GM21360 (cell line): Measurements from ENCODE around the gene ATP8A2.
"Not testable (repeated sequence)": the region's sequence is repeated elsewhere in the genome, so short reads cannot be mapped to it uniquely, and the experiment has no call there.

Experiments
- ATAC-seq: cut with Tn5 transposase; IDR thresholded peaks from one replicate; pipeline ENCODE4 v1.9.1; 2021; ENCODE audit warnings: mild to moderate bottlenecking, moderate library complexity; ENCODE audit not compliant: unreplicated experiment

ATP8A2 gene

DNA sequence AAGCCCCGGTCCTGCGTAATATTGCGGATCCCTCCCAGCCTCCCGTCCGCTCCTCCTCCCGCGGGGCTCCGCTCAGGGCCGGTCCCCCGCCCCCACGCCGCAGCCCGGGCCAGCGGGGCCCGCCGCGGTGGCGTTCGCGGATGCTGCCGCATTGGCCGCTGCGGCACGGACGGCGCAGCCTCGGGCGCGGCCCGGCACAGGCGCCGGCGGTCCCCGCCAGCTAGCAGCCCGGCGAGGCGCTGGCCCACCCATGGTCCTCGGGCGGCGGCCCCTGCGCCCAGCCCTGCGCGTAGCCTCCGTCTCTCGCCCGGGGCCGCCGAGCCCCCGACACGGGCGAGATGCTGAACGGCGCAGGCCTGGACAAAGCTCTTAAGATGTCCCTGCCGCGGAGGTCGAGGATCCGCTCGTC is at the start of gene ATP8A2:
TSS of gene ATP8A2 (plus strand) at position 100 of the 409 bp plus-strand sequence. CDS start at position 339, 239 bp downstream.
- ATAC-seq = no peak

DNA sequence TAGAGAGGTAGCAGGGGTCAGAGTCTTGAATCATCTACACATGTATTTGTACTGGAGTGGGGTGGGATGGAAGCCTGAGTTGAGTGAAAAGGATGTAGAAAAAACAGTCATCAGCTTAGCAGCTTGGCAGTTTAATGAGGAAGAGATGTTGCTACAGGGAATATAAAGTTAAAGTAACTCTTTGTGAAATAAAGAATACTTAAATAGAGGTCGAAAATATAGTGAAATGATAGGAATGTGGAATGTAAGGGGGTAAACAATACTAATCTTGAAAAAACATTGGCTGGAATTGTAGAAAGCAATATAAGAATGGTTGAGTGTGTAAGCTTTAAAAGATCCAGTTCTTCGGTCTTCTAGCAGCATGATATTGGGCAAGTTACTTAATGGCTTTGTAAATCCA is 47.7 kb upstream of the ATP8A2 start:
- ATAC-seq = no peak

DNA sequence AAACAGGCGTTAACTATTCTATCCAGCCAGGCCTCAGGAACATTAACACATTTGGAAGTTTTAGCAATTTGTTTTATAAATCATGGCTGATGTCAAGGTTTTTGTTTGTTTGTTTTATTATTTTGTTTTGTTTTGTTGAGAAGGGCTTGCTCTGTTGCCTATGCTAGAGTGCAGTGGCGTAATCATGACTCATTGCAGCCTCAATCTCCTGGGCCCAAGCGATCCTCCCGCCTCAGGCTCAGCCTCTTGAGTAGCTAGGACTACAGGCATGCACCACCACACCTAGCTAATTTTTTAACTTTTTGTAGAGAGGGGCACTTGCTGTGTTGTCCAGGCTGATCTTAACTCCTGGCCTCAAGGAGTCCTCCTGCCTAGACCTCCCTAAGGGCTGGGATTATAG is 42.1 kb upstream of the ATP8A2 start:
- no peak for ATAC-seq

DNA sequence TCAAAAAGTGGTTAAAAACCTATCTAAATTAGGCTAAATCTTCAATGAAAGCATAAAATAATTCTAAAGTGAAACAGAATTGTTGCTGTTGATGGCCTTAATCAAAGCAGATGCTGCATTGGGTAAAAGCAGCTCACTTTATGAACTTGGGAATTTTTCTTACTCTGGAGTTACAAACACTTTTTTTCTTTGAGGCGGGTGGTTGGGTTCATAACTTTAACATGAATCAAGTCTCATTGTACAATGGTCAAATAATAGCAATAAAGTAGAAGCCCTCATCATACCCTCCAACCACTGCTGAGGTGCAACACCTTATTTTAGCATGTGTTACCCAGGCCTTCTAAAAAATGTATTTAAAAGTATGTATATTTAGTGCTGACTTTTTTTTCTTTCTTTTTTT is 41.2 kb upstream of the ATP8A2 start:
- no peak for ATAC-seq

DNA sequence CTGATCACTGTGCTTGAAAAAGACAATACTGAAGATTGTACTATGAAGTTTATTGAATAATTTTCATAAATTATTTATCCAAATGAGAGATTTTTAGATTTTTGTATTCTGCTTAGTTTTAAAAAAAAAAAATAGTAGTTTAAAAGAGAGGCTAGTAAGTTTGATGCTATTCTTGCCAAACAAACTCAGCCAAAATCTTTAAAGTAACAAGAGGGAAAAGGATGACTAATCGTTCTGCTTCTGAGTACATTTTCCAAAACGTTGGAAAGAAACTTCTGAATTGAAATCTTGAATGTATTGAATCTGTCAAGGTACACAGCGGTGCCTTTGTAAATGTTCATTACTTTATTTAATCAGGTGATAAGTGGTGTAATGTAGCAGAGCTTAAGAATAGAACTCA is 35.9 kb upstream of the ATP8A2 start:
- no peak for ATAC-seq

DNA sequence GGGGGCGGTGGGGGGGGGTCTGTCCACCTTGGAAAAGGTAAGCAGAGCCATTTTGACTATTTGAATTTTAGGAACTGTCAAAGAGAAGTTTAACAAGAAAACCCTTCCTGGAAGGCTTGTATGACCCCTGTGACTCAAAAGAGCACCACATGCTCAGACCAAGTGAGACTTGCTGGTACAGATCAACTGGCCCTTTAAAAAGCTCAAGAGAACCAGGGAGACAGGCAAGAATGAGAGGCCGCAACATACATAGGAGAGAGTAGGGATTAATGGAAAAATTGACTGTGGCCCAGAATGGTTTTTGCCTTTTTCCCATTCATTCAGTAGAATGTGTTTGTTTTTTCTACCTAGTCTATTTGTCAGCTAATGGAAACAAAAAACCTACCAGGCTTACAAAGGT is 26.2 kb upstream of the ATP8A2 start:
- no peak for ATAC-seq

DNA sequence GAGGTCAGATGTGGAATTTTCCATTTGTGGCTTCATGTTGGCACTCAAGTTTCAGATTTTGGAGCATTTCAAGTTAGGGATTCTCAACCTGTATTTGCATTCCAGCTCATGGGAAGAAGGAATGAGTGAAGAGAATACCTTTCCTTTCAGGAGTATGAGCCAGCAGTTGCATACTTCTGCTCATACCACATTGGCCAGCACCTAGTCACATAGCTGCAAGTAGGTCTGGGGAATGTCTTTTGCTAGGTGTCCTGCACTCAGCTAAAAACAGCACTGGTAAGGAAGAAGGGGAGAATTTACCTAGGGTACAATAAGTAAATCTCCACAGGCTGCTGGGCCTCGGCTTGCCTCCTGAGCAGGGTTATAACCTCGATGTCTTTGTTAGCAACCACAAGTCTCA is 24.6 kb upstream of the ATP8A2 start:
- ATAC-seq = no peak

DNA sequence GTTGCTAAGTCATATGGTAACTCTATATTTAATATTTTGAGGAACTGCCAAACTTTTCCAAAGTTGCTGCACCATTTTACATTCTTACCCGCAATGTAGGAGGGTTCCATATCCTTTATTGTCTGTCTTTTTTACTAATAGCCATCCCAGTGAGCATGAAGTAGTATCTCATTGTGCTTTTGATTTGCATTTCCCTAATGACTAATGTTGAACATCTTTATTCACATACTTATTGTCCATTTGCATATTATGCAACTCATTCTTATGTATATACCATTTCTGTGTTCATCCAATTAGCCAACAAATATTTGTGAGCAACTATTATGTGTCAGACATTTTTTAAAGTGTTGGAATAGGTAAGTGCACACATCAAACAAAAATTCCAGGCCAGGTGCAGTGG is 20.4 kb upstream of the ATP8A2 start:
- ATAC-seq = no peak

DNA sequence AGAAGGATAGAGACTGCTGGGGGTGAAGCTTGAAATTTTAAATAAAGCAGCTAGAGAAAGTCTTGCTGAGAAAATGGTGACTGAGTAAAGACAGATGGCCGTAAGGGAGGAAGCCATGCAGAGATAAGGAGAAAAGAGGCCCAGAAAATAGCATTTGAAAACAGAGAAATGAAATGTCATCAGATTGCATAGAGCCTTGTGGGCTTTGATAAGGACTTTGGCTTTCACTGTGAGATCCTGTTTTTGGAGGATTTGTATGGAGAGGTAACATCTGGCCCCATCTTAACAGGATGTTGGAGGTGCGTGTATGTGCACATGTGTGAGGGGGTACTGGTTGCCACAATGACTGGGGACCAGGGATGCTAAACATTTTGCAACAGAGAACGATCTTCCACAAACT is 19.5 kb upstream of the ATP8A2 start:
- no peak for ATAC-seq

DNA sequence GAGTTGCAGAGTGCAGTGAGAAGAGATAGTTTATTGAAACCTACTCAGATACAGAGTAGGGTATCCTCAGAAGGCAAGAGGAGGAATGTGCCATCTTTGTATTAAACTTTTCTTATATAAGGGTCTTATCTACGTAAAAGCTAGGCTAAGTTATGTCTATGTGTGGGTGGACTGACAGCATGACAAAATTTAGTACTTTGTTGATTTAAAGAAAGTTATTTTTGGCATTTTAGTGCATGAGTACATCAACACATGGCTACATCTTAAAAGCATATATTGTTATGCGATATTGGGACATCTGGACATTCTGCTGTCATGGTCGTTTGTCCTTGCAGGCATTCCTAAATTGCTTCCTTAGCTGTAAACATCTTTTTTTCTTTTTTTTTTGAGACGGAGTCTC is 19.0 kb upstream of the ATP8A2 start:
- ATAC-seq = no peak

DNA sequence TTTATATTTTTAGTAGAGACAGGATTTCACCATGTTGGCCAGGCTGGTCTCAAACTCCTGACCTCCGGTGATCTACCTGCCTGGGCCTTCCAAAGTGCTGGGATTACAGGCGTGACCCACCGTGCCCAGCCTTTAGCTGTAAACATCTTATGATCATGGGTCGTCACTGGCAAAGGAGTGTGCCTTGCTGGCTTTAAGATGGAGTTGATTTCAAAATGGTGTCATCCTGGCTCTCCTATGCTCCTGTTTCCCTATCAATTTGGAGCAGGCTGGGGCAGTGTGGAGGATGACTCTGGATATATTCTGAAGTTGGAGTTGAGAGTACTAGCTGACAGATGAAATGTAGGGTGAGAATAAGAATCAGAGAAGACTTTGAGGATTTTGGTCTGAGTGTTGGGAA is 18.4 kb upstream of the ATP8A2 start:
- ATAC-seq = no peak

DNA sequence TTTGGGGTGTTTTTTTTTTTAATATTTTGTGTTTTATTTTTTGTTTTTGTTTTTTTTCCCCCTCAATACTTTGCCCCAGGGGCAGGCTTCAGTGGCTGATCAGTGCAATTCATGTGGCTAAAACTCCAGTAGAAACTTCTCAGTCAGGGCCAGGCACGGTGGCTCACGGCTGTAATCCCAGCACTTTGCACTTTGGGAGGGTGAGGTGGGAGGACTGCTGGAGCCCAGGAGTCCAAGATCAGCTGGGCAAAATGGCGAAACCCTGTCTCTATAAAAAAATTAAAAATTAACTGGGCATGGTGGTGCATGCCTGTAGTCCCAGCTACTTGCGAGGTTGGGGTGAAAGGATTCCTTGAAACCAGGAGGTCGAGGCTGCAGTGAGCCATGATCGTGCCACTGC is 17.4 kb upstream of the ATP8A2 start:
- no peak for ATAC-seq

DNA sequence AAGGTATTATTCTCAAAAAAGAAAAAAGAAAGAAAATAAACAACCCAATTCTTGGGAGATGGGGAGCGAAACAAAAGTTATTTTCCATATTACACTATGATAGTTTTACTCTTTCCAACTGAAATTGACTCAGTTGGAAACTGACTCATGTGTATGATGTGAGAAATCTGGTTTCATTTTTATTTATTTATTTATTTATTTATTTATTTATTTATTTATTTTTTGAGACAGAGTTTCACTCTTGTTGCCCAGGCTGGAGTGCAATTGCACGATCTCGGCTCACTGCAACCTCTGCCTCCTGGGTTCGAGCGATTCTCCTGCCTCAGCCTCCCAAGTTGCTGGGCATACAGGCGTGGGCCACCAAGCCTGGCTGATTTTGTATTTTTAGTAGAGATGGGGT is 11.3 kb upstream of the ATP8A2 start:
- ATAC-seq = not testable (repeated sequence)

DNA sequence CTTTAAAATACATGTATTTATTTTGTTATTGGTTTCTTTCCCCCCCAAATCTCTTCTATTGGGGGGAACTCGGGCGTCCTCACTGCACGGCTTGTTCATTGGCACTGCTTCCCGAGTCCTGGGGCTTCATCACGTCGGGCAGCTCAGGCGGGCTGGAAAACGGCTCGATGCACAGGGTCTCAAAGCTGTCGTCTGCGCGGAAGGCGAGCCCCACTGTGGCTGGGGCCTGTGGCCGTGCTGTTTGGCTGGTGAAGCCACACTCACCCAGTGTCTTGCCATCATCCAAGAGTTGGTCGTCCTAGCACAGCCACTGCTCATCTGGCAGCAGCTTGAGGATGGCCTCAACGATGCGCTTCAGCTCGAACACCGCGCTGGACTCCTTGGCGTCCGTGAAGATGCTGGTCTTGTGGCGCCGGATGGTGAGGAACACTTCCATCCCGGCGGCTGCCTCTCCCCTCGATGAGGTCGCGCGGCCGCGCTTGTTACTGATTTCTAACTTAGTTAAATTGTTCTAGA is 6.0 kb upstream of the ATP8A2 start:
- no peak for ATAC-seq

DNA sequence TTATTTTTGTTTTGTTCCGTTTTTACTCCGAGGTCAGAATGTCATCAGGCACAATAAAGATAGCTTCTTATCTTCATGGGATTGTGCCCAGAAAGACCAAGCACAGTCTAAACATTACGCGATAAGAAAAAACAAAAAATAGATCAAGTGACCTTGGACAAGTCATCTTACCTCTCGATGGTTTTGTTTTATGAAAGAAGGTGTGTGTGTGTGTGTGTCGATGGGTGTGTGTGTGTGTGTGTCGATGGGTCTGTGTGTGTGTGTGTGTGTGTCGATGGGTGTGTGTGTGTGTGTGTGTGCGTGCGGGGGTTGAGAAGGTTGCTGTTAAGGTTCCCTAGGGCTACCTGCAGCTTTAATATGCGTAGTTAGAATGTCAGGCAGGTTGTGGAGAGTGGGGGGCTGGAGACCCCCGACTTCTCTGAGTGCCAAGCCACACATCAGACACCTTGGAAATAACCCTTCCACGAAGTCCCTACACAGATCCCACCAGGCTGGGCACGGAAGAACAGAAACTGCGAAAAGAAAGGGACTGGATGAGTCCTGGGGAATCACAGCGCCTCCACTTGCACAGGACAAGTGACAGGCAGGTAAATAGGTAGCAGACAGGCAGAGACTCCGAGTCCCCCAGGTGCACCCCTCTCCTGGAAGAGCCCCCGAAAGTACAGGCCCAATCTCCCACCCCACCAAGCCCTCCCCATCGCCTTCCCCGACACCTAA is 458 bp upstream of the ATP8A2 start:
- ATAC-seq = no peak

DNA sequence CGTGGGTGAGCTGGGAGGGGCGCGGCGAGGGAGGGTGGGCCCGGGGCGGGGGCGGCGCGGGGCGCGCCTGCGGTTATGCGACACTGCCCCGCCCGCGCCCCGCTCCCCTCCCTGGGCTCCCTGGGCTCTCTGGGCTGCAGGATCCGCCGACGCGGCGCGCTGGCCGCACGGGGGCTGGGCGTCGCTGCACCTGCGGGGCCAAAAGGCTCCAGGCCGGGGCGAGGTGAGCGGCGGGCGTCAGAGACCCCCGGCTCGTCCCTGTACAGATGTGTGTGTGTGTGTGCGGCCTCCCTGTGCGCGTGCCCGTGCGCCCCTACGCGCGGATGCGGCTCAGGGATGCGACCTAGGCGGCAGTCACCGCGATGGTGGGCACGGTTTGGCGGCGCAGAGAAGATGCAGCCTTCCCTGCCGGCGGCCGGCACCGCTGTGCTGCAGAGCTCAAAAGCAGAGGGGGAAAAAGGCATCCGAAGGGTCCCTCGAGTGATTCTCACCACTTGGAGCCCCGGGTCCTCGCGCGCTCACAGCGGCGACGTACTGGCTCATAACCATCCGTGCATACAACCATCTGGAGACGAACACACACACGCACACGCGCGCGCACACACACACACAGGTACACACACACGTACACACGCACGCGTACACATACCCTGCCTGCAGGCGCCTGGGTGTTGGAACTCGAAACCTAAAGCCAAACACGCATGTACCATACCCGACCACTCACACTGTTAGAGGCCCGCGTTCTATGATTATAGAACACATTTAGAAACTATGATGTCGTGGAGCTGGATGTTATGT is 709 bp downstream of the ATP8A2 start:
- ATAC-seq = no peak

DNA sequence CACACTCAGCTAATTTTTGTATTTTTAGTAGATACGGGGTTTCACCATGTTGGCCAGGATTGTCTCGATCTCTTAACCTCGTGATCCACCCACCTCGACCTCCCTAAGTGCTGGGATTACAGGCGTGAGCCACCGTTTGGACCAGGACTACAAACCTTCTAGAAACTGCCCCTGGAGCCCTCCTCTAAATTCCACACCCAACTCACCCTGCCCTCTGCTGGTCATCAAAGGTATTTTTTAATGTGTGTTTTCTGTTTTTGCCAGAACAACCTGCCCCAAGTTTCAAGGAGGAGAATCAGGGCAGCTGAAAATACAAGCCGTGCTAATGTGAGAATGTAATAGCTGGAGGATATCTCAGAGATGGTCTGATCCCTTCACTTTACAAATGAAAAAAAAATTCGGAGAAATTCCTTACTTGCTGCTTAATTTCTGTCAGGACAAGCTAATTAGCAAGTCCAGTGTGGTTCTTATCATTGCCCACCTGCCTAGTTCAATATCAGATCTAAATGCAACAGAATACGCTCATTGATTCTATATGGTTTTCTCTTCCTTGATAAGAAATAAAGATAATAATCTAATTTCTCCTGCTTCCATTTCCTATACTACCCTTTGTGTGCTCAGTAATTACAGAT is 4.1 kb downstream of the ATP8A2 start:
- ATAC-seq = no peak

DNA sequence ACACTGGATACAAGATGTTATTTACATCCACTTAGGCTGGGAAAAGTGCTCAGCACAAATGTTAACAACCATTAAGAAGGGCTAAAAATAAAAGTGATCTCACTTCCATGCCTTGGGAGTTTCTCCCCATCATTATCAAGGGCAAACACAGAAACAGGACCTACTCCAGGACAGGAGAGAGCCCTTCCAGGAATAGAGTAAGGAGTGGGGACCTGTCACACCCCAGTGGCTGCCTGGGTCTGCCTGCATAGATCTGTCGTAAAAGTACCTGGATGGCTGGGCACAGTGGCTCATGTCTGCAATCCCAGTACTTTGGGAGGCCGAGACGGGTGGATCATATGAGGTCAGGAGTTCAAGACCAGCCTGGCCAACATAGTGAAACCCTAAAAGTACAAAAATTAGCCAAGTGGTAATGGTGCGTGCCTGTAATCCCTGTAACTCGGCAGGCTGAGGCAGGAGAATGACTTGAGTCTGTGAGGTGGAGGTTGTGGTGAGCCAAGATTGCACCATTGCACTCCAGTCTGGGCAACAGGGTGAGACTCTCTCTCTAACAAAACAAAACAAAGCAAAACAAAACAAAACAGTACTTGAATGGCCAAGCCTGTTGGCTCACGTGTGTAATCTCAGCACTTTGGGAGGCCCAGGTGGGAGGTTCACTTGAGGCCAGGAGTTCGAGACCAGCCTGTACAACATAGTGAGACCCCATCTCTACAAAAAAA is 5.6 kb downstream of the ATP8A2 start:
- no peak for ATAC-seq

DNA sequence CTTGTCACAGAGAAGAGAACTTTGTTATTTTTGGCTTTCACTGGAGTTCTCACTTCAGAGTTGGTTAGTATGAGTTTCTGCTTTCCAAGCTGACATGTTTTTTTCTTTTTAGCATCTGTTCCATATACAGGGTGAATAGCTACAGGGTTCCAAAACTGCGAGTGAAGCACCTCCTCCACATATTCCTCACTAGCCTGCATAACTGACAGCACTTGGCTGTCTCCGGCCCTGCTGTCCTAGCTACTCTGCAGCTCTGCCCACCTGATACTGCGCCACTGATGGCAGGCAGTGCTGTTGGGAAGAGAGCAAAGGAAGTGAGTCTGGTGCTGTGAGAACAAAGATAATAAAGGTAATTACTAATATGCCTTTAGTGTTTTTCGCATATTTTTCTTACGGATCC is 6.8 kb downstream of the ATP8A2 start:
- no peak for ATAC-seq

DNA sequence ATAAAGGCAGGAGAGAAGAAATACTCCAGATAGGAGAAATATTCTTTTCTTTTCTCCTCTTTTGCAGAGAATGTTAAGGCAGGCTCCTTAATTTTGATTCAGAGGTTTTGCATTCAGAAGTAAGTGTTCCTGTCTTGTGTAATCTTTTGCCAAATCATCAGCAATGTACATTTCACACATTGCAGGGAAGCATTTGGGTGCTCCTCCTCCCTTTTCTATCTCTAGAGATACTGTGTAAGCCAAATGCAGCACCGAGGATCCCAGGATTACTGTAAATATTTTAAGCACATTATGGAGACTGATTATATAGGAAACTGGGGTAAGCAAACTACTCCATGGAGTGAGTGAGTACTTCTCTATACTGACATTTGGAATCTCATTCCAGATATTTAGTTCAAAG is 7.2 kb downstream of the ATP8A2 start:
- no peak for ATAC-seq

DNA sequence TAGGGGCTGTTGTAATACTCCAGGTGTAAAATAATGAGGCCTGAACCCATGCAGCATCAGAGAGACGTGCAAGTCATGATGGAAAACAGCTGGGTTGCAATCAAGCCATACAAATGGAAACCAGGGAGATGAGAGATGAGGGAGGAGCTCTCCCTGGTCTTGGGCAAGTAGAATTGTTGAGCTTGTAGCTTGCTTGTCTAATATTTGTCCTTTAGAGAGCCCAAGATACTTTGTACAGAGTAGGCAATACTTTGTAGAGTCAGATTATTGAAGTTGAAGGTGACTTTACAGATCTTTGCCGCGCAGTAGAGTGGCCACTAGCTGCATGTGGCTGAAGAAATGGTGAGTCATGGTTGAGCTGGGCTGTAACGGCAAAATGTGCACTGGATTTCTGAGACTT is 8.3 kb downstream of the ATP8A2 start:
- ATAC-seq = no peak
